ENCODE data around the gene LRTM2.
A peak's percentile ranks its signal among the peaks of the same experiment; 100 is the strongest.
"Not testable (repeated sequence)": the region's sequence is repeated elsewhere in the genome, so short reads cannot be mapped to it uniquely, and the experiment has no call there.

The LRTM2 gene

DNA sequence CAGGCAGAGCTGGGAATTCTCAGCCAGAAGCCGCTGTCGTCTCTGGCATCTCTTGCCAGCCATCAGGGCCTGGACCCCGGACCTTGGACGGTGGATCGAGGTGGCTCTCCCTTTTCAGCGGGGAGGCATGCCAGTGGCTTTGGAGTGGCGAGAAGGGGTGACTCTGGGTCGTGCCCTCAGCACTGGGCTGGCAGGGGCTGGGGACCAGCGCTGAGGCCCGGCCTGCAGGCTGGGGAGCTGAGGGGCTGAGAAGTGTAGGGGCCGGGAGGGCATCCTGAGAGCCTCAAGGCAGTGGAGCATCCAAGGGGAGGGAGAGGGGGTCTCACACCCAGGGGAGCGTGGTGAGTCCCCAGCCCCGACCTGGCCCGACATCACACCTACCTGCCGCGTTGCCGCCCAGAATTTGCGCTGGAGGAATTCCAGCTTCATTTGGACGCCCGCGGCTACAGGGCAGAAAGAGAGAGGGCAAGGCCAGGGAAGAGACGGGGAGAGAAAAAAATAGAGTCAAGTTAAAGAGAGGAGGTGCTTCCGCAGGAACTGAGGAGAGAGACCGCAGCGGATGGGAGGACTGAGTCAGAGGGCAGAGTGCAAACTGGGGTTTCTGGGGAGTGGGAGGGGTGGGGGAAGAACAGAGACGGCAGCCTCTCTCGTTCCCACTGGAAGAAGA, 9.0 kb upstream of the LRTM2 start:
- peak; percentile 25 for DNase-seq (ENCODE audit: low read depth)

DNA sequence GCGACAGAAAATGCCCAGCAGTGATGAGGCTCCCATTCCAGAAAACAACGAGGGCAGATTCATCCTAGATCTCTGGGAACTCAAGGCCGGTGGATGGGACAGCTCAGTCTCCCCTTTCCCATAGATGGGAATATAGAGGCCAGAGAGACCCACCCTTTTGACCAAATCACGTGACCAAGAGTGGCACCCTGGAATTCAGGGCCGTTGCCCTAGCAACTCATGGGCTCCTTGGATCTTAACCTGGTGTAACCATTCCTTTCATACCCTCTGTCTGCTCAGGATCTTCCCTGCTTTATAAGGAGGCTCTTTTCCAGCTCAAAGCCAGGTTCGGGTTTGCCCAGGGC, 8.4 kb upstream of the LRTM2 start:
- no peak for DNase-seq (ENCODE audit: low read depth)

DNA sequence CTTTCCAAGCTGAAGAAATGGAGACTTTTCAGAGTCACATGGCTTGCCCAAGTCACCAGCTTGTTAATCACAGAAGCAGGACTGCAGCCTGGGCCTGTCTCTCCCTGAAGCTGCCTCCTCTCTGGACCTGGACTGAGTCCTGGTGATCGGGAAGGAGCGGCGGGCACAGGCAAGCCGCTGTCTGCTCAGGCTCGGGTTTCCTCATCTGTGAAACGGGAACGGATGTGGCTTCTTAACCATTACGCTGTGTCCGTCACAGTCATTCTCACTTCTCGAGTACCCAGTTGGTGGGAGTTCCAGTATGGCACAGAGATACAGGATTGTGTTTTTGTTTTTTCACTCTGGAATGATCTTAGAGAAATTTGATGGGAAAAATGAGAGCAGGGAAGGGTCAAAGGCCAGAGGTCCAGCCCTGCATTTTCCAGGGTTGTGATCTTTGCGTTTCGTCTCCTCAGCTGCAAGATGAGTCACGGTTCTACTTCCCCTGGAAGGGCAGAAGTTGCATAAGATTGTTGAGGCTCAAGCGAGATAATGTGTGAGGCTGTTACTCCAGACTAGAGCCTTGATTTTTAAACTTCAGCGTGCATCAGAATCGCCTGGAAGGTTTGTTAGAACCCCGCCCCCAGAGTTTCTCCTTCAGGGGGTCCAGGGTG, 7.6 kb upstream of the LRTM2 start:
- DNase-seq (ENCODE audit: low read depth): no peak

DNA sequence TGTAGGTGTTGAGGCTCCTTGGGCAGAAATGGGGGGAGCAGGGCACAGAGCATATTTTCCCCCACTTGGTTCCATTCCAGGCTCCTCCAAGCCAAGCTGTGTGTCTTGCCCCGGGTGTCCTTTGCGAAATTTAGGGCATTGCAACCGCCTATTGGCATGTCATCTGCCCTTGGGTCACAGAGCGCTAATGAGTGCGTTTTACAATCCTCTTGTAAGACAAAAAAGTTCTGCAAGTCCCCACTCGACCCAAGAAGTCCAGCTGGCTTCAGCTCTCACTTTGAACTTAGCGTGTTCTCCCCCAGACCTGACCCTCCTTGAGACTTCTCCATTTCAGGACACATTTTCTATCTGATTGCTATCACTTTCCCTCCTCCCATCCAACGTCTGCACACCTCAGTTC, 6.1 kb upstream of the LRTM2 start:
- DNase-seq (ENCODE audit: low read depth): no peak

DNA sequence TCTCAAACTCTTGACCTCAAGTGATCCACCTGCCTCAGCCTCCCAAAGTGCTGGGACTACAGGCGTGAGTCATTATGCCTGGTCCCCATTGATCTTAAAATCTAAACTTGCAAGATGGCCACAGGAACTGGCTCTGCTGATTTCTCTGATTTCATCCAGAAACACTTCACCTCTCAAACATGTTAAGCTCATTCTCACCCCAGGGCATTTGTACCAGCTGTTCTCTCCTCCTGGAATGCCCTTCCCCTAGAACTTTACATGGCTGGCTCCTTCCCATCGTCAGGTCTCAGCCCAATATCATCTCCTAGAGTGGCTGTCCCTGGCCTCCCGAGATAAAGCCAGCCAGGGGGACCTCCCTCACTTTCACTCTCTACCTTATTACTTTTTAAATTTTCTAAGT, 5.3 kb upstream of the LRTM2 start:
- no peak for DNase-seq (ENCODE audit: low read depth)

DNA sequence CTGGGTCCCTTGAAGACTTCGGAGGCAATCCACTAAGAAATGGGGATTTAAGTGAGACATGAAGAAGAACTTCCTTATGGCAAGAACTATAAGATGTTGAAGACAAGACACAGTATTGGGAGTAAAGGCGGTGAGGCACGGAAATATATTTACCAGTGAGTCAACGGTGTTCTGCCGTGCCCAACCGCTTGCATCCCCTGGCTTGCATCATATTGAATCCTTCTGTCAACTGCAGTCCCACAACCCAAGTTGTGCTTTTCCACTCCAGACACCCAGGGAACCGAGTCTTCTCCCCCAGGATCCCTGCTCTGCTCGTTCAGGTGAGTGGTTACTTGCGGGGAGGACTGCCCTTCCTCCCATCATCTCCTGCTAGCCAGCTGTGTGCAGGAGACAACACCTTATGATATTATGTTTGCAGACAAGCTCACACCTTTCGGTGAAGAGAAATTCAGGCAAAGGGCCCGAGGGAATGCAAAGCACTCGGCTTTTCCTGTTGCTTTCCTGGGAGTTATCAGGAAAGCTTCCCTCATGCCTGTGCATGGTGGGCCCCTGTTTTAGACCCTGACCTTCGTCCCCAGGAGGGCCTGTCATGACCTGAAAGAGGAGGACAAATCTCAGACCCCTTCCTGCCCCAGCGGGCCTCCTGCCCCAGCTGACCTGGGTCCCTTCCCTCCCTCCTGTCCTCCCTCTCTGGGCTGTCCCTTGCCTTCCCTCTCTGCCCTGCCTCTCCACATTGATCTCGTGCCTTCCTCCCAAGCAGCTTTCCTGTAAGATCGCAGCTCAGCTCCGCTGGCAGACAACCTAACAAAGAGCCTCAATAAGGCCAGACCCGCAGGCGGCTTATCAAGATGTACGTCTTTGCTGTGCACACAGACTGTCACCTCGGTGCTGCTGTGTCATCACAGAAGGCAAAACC, 4.3 kb upstream of the LRTM2 start:
- no peak for DNase-seq (ENCODE audit: low read depth)

DNA sequence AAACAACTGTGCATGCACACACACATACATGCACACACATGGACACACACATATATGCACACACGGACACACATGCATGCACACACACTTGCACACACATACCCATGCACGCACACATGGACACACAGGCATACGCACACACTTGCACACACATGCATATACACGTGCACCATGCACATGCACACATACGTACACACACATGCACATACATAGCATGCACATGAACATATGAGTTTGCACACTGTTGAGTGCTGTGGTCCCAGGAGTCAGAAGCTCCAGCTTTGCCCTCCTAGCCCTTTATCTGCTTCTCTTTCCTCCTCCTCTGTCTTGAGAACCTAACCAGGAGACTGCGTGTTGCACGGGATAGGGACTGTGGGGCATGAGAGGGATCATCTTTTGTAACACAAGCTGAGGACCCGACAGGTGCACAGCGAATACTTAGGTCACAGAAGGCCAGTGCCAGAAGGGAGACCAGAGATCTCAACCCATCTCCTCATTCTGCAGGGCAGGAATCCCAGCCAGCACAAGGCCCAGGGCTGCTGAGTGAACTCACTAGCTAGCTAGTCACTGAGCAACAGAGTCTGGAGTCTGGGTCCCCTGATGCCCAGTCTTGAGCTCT, 3.5 kb upstream of the LRTM2 start:
- DNase-seq (ENCODE audit: low read depth): no peak

DNA sequence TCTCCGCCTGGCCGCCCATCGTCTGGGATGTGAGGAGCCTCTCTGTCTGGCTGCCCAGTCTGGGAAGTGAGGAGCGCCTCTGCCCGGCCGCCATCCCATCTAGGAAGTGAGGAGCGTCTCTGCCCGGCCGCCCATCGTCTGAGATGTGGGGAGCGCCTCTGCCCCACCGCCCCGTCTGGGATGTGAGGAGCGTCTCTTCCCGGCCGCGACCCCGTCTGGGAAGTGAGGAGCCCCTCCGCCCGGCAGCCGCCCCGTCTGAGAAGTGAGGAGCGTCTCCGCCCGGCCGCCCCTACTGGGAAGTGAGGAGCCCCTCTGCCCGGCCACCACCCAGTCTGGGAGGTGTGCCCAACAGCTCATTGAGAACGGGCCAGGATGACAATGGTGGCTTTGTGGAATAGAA, 2.4 kb upstream of the LRTM2 start:
- not testable (repeated sequence) for DNase-seq (ENCODE audit: low read depth)

DNA sequence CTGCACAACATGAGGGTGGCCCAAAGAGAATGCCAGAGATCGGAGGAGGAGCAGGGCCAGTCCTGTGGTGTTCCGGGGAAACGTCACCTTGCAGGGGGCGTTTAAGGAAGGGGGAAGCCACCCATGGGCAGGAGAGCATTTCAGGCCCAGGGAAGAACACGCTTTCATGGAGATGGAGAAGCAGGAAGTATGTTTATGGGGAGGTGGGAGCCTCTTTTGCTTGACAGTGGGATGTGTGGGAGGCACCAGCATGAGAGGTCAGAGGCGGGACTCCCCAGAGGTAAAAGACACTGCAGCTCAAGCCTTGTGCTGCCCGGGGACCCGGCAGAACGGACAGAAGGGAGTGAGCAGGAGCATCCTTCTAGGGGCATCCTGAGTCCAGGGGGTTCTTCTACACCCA, 1.3 kb upstream of the LRTM2 start:
- no peak for DNase-seq (ENCODE audit: low read depth)

DNA sequence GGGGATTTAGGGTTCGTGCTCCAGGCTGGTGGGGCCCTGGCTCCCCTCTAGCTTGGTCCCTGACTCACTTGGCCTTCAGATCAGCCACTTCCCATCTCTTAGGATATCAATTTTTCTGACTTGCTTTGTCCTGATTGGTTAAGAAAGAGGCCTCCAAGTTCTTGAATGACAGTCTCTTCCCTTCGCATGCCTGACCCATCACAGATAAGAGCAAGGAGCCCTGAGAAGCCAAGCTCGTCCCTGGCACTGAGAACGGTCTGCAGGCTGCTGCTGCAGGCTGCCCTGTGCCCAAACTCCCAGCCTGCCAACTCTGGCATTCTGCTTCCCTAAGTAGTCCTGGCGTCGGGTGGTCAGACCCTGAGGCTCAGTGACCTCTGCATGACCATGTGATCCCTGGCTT, 794 bp upstream of the LRTM2 start:
- DNase-seq (ENCODE audit: low read depth): no peak

DNA sequence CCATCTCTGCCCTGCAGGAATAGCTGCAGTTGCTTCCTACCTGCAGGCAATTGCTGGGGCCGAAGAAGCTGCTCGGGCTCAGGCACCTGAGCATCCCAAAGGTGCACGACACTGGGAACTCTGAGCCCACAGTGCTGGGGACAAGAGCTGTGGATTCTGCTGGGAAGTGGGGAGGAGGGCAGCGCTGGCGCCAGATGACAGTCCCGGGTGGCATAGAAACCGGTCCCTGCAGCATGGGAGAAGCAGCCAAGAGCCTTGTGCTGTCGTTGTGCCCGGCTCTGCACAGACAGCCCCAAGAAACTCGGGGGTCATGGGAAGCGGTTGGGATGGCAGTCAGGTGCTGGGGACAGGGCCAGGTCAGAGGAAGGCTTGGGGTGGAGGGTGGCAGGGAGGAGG, 529 bp downstream of the LRTM2 start:
- no peak for DNase-seq (ENCODE audit: low read depth)

DNA sequence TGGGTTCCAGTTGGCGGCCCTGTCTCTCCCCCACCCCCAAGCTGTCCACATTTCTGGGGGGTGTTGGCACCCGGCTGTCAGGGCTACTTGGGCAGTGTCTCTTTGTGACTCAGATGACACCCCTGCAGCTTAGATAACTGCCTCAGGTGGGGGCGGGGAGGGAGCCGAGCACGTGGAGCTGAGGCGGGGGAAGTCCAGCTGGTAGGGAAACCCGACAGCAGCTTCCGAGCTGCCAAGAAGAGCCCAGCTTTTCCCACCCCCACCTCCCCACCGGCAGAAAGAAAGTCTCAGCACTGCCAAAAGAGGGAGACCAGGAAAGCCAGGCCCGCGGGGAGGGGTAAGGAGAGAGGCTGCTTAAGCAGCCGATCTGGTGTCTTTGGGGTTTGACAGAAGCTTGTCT, 1.4 kb downstream of the LRTM2 start:
- DNase-seq (ENCODE audit: low read depth): no peak

DNA sequence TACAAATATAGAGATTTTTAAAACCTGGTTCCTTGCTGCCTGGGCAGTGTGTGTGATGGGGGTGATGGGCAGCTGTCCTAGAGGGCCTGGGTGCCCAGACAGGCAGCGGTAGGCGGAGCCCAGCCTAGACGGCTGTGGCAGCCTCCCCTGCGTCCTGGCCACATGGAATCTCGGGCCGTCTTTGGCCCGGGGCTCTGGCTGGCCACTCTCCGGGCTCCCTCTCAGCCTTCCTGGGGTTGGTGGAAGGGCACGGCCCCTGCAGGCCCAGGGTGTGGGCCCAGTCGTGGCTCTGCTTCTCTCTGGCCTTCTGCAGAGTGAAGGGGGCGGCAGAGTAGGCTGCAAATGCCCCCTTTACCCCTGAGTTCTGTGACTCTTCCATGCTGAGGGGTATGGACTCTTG, 2.3 kb downstream of the LRTM2 start:
- no peak for DNase-seq (ENCODE audit: low read depth)

DNA sequence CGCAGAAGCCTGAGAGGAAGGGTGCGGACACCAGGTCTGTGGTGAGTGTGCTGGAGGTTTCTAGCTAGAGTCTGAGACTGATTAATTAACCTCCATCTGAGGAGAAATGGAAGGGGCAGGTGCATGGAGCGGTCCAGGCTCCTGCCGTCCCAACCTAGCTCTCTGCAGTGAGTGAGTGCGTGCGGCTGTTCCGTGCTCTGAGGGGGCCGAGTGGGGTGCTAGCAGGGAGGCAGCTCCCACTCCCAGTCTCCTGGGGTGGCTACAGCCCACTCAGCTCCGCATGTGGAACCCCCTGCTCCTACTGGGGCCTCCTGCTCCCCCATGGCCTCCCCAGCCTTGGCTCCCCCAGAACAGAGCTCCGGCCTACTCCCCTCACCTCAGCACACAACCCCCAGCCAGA, 2.9 kb downstream of the LRTM2 start:
- no peak for DNase-seq (ENCODE audit: low read depth)

DNA sequence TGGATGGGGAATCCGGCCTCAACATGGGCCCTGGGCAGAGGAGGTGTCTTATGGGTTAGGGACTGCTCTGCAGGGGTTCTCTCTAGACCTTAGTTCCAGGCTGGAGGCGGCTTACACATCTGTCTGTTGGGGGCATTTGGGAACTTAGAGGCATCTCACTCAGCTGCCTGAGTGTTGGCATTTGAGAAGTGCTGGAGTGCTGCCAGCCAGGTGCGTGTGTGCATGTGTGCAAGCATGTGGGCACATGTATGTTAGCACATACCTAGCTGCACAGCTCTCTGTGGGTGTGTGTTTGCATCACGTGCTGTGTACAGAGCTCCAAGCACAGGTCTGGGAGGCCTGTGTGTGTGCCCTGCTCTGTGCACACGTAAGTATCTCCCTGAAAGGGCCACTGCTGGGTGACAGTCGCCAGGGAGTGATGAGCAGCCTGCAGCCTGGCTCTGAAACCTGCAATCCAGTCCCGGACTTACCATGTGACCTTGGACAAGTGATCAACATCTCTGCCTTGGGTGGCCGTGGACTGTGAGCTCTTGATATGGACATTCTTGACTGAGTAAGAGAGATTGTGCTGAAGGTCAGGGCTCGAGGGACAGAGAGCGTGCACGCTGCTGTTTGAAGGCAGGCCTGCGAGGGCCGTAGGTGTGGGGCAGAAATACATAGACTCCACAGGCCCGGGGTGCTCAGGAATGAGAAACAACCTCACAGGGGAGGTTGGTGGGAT, 5.2 kb downstream of the LRTM2 start:
- no peak for DNase-seq (ENCODE audit: low read depth)

DNA sequence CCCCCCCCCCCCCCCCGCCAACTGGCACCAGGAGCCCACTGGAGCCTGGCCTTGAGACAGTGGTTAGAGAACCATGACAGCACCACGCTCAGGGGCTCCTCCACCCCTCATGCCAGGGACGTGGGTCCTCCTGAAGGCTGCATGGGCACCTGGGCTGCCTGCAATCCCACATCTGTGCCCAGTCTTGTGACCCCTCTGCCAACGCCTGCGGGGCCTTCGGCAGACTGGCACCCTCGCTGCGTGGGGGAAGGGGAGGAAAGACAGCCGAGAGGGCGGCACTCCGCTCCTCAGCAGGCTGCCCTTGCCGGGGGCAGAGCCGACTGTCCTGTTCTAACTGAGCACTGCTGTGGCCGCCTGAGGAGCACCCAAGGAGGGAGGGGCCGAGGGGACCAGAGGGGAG, 6.0 kb downstream of the LRTM2 start:
- DNase-seq (ENCODE audit: low read depth): no peak

DNA sequence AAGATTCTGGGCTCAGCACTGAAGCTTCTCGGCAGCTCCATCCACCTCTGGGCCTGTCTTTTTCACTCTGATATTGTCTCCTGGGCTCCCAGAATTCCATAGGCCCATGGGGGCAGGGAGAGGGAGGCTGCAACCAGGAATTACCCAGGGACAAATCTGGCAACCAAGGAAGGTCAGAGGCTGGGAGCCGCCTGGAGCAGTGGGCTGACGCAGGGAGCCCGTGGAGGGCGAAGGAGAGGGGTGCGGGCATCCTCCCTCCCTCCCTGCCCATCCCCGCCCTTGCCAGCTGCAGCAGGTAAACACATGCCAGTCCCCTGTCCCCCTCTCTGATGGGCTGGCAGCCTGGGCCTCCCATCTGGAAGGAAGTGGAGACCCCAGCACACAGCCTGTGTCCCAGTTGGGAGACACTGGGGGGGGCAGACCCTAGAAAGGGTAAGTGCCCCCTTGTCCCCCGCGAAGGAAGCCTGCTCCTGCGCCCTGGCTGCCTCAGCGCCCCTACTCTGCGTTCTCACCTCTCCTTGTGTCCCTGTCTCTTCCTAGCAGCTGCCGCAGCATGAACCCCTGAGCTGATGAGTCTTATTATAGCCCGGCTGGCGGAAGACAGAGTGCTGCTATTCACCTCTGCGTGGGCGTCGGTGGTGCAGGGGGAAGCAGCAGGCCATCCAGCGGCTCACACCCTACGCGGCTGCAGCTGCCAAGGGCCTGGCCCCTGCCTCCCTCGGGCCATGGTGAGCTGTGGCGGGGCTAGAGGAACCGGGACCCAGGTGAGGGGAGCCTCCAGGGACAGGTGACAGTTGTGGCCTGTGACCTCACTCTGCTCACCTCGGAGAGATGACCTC, 6.7 kb downstream of the LRTM2 start:
- DNase-seq (ENCODE audit: low read depth): no peak

DNA sequence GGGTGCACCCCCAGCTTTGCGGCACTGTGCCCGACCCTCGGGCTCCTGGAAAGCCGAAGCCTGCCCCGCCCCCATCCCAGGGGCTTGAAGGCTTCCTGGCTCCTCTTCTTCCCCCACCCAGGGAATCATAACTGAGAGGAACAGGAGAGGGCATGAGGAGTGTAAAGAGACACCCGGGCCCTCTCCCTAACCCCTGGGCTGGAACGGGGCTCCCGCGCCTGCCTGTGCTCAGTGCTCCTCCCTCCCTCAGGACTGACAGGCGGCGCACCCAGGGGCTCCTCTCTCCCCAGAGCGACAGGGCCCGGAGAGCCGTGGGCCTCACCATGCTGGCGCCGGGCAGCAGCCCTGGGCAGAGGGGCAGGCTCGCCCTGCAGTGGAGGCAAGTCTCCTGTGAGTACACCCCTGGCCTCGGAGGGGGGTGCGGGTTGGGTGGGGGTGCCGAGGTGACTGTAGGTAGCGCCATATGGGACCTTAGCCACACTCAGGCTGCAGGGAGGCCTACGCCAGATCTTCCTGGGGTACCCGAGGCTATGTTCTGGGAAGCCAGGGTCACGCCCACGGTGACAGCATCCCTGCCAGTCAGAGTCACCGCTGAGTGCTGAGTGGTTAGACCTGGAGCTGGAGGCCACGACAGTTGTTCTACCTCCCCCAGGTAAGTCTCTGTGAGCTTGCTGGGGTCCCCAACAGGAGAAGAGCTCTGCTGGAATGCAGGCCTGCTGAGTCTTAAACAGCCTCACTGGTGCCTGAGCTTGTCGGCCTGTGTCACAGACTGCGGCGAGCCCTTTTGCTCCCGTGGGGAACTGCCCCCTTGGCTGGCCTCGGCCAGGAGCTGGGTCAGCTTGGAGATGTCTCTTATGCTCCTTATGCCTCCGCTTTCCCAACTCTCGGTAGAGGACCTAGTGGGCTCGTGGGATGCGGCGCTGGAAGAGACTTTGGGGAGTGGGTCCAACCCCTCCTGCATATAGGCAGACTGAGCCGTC, 7.8 kb downstream of the LRTM2 start:
- no peak for DNase-seq (ENCODE audit: low read depth)

DNA sequence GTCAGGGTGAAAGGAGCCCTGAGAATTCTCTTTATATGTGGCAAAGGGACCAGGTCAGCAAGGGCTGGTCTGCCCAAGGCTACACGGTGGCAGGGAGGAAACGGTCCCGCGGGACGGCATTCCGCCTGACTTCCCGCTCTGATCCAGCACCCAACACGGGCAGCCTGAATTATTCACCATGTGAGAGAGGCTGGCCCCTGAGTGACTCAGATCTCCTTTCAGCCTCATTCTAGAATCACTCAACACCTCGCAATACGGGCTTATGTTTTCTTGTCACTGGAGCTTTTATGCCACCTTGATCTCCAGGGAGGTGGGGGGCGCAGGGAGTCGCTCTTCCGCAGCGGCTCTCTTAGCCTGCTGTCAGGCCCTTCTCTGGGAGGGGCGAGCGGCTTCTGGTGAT, 8.5 kb downstream of the LRTM2 start:
- DNase-seq (ENCODE audit: low read depth): no peak

DNA sequence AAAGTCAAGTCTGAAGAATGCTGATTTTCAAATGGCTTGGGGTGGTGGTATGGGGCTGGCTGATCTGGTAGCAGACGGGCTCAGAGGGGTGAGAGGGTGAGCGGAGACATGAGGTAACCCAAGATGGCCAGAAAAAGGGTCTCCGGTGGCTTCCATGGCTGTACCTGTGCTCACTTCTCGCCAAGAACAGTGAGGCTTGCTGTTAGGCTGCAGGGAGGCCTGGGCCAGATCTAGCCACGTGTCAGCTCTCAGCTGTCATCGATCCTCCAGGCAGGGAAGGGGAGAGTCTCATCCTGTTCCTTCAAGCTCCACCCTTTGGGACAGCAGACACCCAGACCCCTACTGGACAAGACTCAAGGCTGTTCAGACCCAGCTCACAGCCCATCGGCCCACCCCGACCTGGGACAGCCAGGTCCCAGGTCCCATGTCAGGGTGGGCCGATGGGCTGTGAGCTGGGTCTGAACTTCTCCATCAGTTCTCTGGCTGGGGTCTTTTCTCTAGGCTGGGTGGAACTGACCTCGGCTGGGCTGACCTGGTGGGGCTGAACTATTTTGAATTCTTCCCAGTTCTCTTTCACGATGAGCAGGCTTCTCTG, 9.0 kb downstream of the LRTM2 start:
- DNase-seq (ENCODE audit: low read depth): no peak

Measured in stimulated activated CD8-positive, alpha-beta memory T cell treated with anti-CD3 and anti-CD28 coated beads, Interleukin-12 subunit alpha, Interleukin-12 subunit beta, amount 100 ng/mL, for 1 hour (primary cell).